ENCODE data around the gene RASAL1. TPM values are rescaled to one million over a fixed set of nuclear protein-coding genes. Genes with fewer than 3 reads are reported as not detected.
A peak's percentile ranks its signal among the peaks of the same experiment; 100 is the strongest.

The RASAL1 gene
- total RNA-seq, 1 donor from 2014 or later, result 0.34 TPM

- H3K9me3 Mint-ChIP-seq, result no peaks in the 10 kb centered on the region
- no peak overlapping the region for H3K4me3 Mint-ChIP-seq
- intact Hi-C loops (cut with micrococcal nuclease), result no loop called here
- peaks cover 17% of the 10 kb centered on the region for H3K4me1 Mint-ChIP-seq (ENCODE audit: low read depth)
- no peaks in the 10 kb centered on the region for H3K36me3 Mint-ChIP-seq (ENCODE audit: low read depth)
- no peak for DNase-seq (ENCODE audit: low spot score)
- H3K27me3 Mint-ChIP-seq (ENCODE audit: insufficient read depth), result no peaks in the 10 kb centered on the region
- peak overlapping the region; percentile 30 for H3K27ac Mint-ChIP-seq
Observed at GRCh38 chr12:113089839-113090238, 45.7 kb downstream of the RASAL1 start.

GRCh38 chr12:113088971-113089756 is 46.4 kb downstream of the RASAL1 start:
- no peaks in the 10 kb centered on the region for H3K36me3 Mint-ChIP-seq (ENCODE audit: low read depth)
- no peaks in the 10 kb centered on the region for H3K27me3 Mint-ChIP-seq (ENCODE audit: insufficient read depth)
- peaks cover 17% of the 10 kb centered on the region for H3K4me1 Mint-ChIP-seq (ENCODE audit: low read depth)
- peak overlapping the region; percentile 5 for H3K4me3 Mint-ChIP-seq
- no peak for DNase-seq (ENCODE audit: low spot score)
- intact Hi-C loops (cut with micrococcal nuclease), result no loop called here
- no peaks in the 10 kb centered on the region for H3K9me3 Mint-ChIP-seq
- H3K27ac Mint-ChIP-seq, result peak overlapping the region; percentile 59

GRCh38 chr12:113088037-113088436 is 47.5 kb downstream of the RASAL1 start:
- H3K27ac Mint-ChIP-seq, result no peak overlapping the region
- no peaks in the 10 kb centered on the region for H3K27me3 Mint-ChIP-seq (ENCODE audit: insufficient read depth)
- H3K4me3 Mint-ChIP-seq, result no peak overlapping the region
- no peaks in the 10 kb centered on the region for H3K9me3 Mint-ChIP-seq
- no peak for DNase-seq (ENCODE audit: low spot score)
- intact Hi-C loops (cut with micrococcal nuclease), result no loop called here
- peaks cover 17% of the 10 kb centered on the region for H3K4me1 Mint-ChIP-seq (ENCODE audit: low read depth)
- no peaks in the 10 kb centered on the region for H3K36me3 Mint-ChIP-seq (ENCODE audit: low read depth)

GRCh38 chr12:113087193-113087592 is 48.4 kb downstream of the RASAL1 start:
- Mint-ChIP-seq H3K9me3 (no peaks in the 10 kb centered on the region), H3K36me3 (ENCODE audit: low read depth) (no peaks in the 10 kb centered on the region), H3K27ac (no peak overlapping the region), H3K27me3 (ENCODE audit: insufficient read depth) (no peaks in the 10 kb centered on the region), H3K4me1 (ENCODE audit: low read depth) (peaks cover 17% of the 10 kb centered on the region), H3K4me3 (no peak overlapping the region)
- intact Hi-C loops (cut with micrococcal nuclease), result no loop called here
- DNase-seq (ENCODE audit: low spot score), result no peak

GRCh38 chr12:113086249-113087164 is 49.1 kb downstream of the RASAL1 start:
- no peaks in the 10 kb centered on the region for H3K36me3 Mint-ChIP-seq (ENCODE audit: low read depth)
- DNase-seq (ENCODE audit: low spot score), result no peak
- peak overlapping the region; percentile 29 for H3K27ac Mint-ChIP-seq
- H3K4me3 Mint-ChIP-seq, result no peak overlapping the region
- no peaks in the 10 kb centered on the region for H3K9me3 Mint-ChIP-seq
- H3K27me3 Mint-ChIP-seq (ENCODE audit: insufficient read depth), result no peaks in the 10 kb centered on the region
- intact Hi-C loops (cut with micrococcal nuclease), result no loop called here
- peaks cover 17% of the 10 kb centered on the region for H3K4me1 Mint-ChIP-seq (ENCODE audit: low read depth)

- DNase-seq (ENCODE audit: low spot score), result no peak
- Mint-ChIP-seq H3K27me3 (ENCODE audit: insufficient read depth) (no peaks in the 10 kb centered on the region), H3K4me1 (ENCODE audit: low read depth) (peaks cover 6% of the 10 kb centered on the region), H3K27ac (peak overlapping the region; percentile 35), H3K4me3 (no peak overlapping the region), H3K36me3 (ENCODE audit: low read depth) (no peaks in the 10 kb centered on the region), H3K9me3 (no peaks in the 10 kb centered on the region)
- intact Hi-C loops (cut with micrococcal nuclease), result no loop called here
Observed at GRCh38 chr12:113083863-113084435, 51.6 kb downstream of the RASAL1 start.

GRCh38 chr12:113082486-113083148 is 52.9 kb downstream of the RASAL1 start:
- Mint-ChIP-seq H3K27me3 (ENCODE audit: insufficient read depth) (no peaks in the 10 kb centered on the region), H3K4me1 (ENCODE audit: low read depth) (peaks cover 6% of the 10 kb centered on the region), H3K4me3 (no peak overlapping the region), H3K27ac (no peak overlapping the region), H3K9me3 (no peaks in the 10 kb centered on the region), H3K36me3 (ENCODE audit: low read depth) (no peaks in the 10 kb centered on the region)
- no peak for DNase-seq (ENCODE audit: low spot score)
- intact Hi-C loops (cut with micrococcal nuclease), result no loop called here

GRCh38 chr12:113081873-113082272 is 53.7 kb downstream of the RASAL1 start:
- no peak for DNase-seq (ENCODE audit: low spot score)
- peaks cover 6% of the 10 kb centered on the region for H3K4me1 Mint-ChIP-seq (ENCODE audit: low read depth)
- no peak overlapping the region for H3K4me3 Mint-ChIP-seq
- no peaks in the 10 kb centered on the region for H3K36me3 Mint-ChIP-seq (ENCODE audit: low read depth)
- H3K9me3 Mint-ChIP-seq, result no peaks in the 10 kb centered on the region
- no peaks in the 10 kb centered on the region for H3K27me3 Mint-ChIP-seq (ENCODE audit: insufficient read depth)
- no peak overlapping the region for H3K27ac Mint-ChIP-seq
- intact Hi-C loops (cut with micrococcal nuclease), result no loop called here

GRCh38 chr12:113077859-113078255 is 57.7 kb downstream of the RASAL1 start:
- Mint-ChIP-seq H3K36me3 (ENCODE audit: low read depth) (no peaks in the 10 kb centered on the region), H3K27ac (no peak overlapping the region), H3K4me1 (ENCODE audit: low read depth) (peaks cover 6% of the 10 kb centered on the region), H3K9me3 (no peaks in the 10 kb centered on the region), H3K4me3 (no peak overlapping the region), H3K27me3 (ENCODE audit: insufficient read depth) (no peaks in the 10 kb centered on the region)
- intact Hi-C loops (cut with micrococcal nuclease), result no loop called here
- DNase-seq (ENCODE audit: low spot score), result no peak

- Mint-ChIP-seq H3K27ac (no peak overlapping the region), H3K9me3 (no peaks in the 10 kb centered on the region), H3K4me1 (ENCODE audit: low read depth) (peaks cover 6% of the 10 kb centered on the region), H3K4me3 (no peak overlapping the region), H3K27me3 (ENCODE audit: insufficient read depth) (no peaks in the 10 kb centered on the region), H3K36me3 (ENCODE audit: low read depth) (no peaks in the 10 kb centered on the region)
- DNase-seq (ENCODE audit: low spot score), result no peak
- intact Hi-C loops (cut with micrococcal nuclease), result no loop called here
Observed at GRCh38 chr12:113077057-113077858, 58.3 kb downstream of the RASAL1 start.

GRCh38 chr12:113075137-113075683 is 60.4 kb downstream of the RASAL1 start:
- intact Hi-C loops (cut with micrococcal nuclease), result no loop called here
- H3K4me3 Mint-ChIP-seq, result no peak overlapping the region
- no peaks in the 10 kb centered on the region for H3K27me3 Mint-ChIP-seq (ENCODE audit: insufficient read depth)
- DNase-seq (ENCODE audit: low spot score), result no peak
- H3K36me3 Mint-ChIP-seq (ENCODE audit: low read depth), result no peaks in the 10 kb centered on the region
- H3K27ac Mint-ChIP-seq, result no peak overlapping the region
- no peaks in the 10 kb centered on the region for H3K9me3 Mint-ChIP-seq
- peaks cover 9% of the 10 kb centered on the region for H3K4me1 Mint-ChIP-seq (ENCODE audit: low read depth)

GRCh38 chr12:113073586-113073985 is 62.0 kb downstream of the RASAL1 start:
- DNase-seq (ENCODE audit: low spot score), result no peak
- intact Hi-C loops (cut with micrococcal nuclease), result no loop called here
- H3K36me3 Mint-ChIP-seq (ENCODE audit: low read depth), result no peaks in the 10 kb centered on the region
- peaks cover 13% of the 10 kb centered on the region for H3K4me1 Mint-ChIP-seq (ENCODE audit: low read depth)
- H3K9me3 Mint-ChIP-seq, result no peaks in the 10 kb centered on the region
- H3K27ac Mint-ChIP-seq, result no peak overlapping the region
- no peaks in the 10 kb centered on the region for H3K27me3 Mint-ChIP-seq (ENCODE audit: insufficient read depth)
- H3K4me3 Mint-ChIP-seq, result no peak overlapping the region
